ENCODE data around the gene RXRB.

The RXRB gene

GRCh38 chr6:33197431-33198048, 2.9 kb downstream of the RXRB start:
- peak; percentile 42 for DNase-seq (ENCODE audit: low spot score)

GRCh38 chr6:33195304-33196165, 4.9 kb downstream of the RXRB start:
- DNase-seq (ENCODE audit: low spot score) = no peak

- DNase-seq (ENCODE audit: low spot score) = no peak
Measured at GRCh38 chr6:33194431-33194979, 6.0 kb downstream of the RXRB start.

GRCh38 chr6:33193619-33194018, 6.8 kb downstream of the RXRB start:
- DNase-seq (ENCODE audit: low spot score) = no peak

- no peak for DNase-seq (ENCODE audit: low spot score)
Measured at GRCh38 chr6:33192671-33193602, 7.5 kb downstream of the RXRB start.

- no peak for DNase-seq (ENCODE audit: low spot score)
Measured at GRCh38 chr6:33192105-33192646, 8.3 kb downstream of the RXRB start, which contains the start of gene COL11A2. TSS of gene COL11A2 (minus strand) at chr6:33192467. CDS start at chr6:33192240, 227 bp downstream.

- no peak for DNase-seq (ENCODE audit: low spot score)
Measured at GRCh38 chr6:33191383-33192104, 8.9 kb downstream of the RXRB start.

GRCh38 chr6:33190504-33191107, 9.9 kb downstream of the RXRB start:
- no peak for DNase-seq (ENCODE audit: low spot score)

GRCh38 chr6:33189625-33190448, 10.6 kb downstream of the RXRB start:
- no peak for DNase-seq (ENCODE audit: low spot score)

GRCh38 chr6:33189164-33189563, 11.3 kb downstream of the RXRB start:
- no peak for DNase-seq (ENCODE audit: low spot score)

- no peak for DNase-seq (ENCODE audit: low spot score)
Measured at GRCh38 chr6:33187809-33188208, 12.7 kb downstream of the RXRB start.

GRCh38 chr6:33185654-33186187, 14.7 kb downstream of the RXRB start:
- DNase-seq (ENCODE audit: low spot score) = no peak

GRCh38 chr6:33185190-33185589, 15.3 kb downstream of the RXRB start:
- no peak for DNase-seq (ENCODE audit: low spot score)

- no peak for DNase-seq (ENCODE audit: low spot score)
Measured at GRCh38 chr6:33183071-33183683, 17.3 kb downstream of the RXRB start.

- no peak for DNase-seq (ENCODE audit: low spot score)
Measured at GRCh38 chr6:33181141-33181540, 19.3 kb downstream of the RXRB start.

- no peak for DNase-seq (ENCODE audit: low spot score)
Measured at GRCh38 chr6:33178755-33179475, 21.6 kb downstream of the RXRB start.

- DNase-seq (ENCODE audit: low spot score) = no peak
Measured at GRCh38 chr6:33177552-33178446, 22.7 kb downstream of the RXRB start.
